ENCODE measurements around the gene C1QA.
"Not testable (repeated sequence)": the region's sequence is repeated elsewhere in the genome, so short reads cannot be mapped to it uniquely, and the experiment has no call there.

The C1QA gene

DNA sequence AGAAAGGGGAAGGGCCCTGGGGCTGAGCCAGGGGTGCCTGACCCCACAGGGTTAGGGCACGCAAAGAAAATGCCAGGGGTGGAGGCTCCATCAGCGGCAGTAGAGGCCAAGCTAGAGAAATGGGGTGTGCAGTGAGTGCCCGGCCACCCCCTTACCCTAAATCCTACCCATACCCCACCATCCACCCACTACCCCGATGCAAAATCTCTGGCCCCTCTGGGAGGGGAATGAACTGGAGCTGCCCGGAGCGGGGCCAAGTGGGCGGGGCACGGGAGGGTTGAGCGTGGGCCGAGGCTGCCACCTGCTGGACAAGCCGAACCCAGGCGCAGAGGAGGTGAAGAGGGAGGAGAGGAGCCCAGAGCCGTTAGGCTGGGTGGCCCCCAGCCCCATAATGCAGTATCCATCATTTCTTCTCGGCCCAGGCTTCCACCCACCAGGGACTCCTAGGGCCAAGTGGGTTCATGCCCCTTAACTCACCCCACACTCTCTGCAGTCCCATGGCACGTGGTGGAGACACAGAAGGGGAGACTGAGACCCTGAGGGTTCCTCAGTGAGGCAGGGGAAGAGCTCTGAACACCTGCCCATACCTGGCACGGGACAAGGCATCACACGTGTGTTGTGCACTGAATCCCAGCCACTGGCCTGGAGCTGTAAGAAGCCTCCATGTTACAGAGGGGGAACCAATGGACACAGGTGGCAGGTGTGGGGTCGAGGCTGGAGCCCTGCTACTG lies 5.6 kb downstream of the C1QA start:
- peak; percentile 49 for DNase-seq

DNA sequence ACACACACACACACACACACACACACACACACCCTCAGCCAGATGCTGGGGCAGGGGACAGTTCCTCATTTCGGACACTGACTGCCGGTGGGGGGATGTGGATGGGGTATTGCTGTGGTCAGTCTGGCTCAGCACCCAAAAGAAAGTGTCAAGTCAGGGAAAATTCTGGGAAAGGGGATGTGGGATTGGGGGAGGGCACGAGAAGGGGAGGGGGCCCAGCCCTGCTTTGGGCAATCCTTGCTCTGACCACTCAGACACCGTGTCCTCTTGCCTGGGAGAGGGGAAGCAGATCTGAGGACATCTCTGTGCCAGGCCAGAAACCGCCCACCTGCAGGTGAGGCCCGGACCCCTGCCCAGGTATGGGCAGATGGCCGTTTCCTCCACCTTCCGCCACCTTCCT lies 7.0 kb downstream of the C1QA start, which contains the start of gene C1QC:
Gene C1QC, plus strand, starts transcription at position 253 of the 400 bp plus-strand sequence. CDS start 391 bp downstream, outside the sequence.
- DNase-seq, result no peak

DNA sequence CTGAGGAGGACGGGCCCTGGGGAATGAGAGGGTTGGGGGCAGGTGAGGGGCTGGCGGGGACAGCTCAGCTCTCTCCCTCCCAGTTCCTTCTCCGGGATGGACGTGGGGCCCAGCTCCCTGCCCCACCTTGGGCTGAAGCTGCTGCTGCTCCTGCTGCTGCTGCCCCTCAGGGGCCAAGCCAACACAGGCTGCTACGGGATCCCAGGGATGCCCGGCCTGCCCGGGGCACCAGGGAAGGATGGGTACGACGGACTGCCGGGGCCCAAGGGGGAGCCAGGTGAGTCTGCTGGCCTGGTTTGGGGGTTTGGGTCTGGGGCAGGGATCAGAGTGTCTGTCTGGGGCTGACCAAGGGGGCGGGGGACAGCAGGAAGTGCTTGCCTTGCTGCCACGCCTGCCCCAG lies 7.5 kb downstream of the C1QA start:
- DNase-seq, result no peak

DNA sequence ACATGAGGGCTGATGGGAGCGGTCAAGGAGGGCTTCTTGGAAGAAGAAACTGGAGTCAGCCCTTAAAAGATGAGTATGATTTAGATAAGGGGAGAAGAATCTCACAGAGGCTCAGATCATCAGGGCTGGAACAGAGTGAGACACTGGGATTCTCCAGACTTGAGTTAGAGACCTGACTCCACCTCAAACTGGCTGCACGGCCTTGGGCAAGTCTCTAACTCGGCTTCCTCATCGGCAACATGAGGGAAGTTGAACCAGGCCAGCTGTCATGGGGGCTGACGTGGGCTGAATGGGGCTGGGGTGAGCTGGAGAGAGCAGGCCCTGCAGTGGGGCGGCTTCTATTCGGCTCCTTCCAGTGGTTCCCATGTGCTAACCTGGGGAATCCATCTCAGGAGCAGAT lies 9.5 kb downstream of the C1QA start:
- no peak for DNase-seq

DNA sequence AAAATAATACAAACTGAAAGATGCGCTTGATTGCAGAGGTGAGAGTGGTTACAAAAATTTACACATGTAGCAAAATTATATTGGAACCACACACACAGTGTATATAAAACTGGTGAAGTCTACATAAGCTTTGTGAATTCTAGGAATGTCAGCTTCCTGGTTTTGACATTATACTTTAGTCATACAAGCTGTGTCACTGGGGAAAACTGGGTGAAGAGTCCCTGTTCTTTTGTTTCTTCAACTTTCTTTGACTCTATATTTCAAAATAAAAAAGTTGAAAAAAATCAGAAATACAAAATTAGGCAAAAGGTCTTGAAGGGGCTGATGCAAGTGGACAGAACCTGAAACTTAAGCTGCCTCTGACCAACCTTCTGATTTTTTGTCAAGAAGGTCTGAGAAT lies 10.0 kb downstream of the C1QA start:
- no peak for DNase-seq

DNA sequence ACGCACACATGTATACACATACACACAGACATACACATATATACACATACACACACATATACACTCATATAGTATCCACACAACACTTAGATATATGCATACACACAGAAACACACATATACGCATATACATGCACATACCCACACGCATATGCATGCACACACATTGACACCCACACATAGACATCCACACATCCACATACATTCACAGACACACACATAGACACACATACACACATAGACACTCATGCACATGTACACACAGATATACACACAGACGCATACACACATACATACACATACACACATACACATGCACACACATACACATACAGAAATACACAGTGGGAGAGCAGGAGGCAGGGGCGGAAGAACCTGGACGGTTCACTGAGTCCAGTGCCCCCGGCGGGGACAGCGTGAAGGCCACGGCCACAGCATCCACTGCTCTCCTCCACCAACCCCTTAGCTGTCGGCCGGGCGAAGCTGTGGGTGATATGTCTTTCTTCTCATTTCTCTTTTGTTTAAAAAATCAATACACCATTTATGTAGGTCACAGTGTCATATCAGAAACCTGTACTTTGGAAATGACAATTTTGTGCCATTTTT lies 13.8 kb downstream of the C1QA start:
- DNase-seq, result no peak

DNA sequence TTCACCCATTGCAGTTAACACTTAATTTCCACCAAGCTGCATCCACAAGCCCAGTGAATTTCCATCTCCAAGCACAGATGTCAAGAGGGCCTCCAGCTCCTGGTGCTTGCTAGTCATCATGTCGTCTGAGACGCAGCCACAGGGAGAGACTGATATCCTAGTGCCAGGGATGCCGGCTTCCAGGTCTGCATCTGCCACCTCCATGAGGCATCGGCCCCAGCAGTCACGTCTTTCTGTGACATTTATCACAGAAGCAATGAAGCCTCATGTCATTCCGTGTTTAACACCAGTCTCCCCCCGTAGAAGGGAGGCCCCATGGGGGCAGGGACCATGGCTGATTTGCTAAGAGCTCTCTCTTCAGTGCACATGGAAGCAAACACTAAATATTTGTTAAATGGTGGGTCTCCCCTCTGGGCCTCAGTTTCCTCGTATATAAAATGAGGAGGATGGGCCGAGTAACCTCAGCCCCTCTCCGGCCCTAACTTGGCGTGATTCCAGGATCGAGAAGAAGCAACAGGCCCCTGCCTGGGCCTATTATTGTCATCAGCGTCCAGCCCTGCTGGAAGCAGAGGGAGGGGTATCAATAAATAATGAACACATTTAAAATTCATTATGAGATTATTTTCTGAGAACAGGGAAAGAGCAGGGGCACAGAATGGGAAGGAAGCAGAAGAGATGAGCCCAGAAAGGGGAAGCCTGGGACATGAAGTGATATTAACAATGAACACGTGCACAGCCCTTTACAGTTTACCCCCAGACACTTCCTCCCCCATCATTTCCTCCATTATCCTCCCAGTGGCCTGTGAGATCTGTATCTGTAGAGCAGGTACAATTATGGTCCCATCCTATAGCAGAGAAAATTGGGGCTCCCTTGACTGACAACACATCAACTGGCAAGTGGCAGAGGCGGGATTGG lies 15.8 kb downstream of the C1QA start:
- DNase-seq, result no peak

DNA sequence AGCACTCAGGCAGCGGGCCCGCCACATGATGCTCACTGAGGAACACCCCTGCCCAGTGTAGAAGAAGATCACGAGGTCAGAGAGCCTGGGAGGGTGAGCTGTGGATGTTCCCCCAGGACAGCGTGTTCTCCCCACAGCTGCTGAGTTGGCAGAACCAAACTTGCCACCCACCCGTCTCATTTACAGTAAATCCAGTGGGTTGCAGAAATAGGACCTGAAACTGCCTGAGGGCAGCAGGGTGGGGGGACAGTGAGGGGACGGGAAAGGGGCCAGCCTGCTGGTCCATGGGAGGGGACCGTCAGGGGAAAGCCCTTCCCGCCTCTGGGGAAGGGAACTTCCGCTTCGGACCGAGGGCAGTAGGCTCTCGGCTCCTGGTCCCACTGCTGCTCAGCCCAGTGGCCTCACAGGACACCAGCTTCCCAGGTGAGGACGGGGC lies 16.5 kb downstream of the C1QA start, which contains the start of gene C1QB:
Gene C1QB, plus strand, starts transcription at position 356 of the 436 bp plus-strand sequence. CDS start 6,227 bp downstream, outside the sequence.
- no peak for DNase-seq

DNA sequence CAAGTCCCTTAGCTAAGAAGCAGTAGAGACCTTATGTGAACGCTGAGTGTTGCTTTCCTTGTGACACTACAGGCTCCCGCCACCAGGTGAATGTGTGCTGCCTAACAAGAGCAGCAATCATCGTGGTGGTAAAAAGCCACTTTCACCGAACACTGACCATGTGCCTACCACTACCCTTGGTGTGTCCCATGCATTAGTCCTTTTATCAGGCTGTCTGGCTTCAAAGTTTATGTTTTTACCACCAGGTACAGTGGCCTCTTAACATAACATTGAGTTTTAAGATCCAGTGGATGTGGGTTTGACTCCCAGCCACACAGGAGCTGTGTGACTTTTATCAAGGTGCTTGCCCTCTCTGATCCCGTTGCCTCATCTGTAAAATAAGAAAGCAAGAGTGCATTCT lies 18.3 kb downstream of the C1QA start:
- no peak for DNase-seq

DNA sequence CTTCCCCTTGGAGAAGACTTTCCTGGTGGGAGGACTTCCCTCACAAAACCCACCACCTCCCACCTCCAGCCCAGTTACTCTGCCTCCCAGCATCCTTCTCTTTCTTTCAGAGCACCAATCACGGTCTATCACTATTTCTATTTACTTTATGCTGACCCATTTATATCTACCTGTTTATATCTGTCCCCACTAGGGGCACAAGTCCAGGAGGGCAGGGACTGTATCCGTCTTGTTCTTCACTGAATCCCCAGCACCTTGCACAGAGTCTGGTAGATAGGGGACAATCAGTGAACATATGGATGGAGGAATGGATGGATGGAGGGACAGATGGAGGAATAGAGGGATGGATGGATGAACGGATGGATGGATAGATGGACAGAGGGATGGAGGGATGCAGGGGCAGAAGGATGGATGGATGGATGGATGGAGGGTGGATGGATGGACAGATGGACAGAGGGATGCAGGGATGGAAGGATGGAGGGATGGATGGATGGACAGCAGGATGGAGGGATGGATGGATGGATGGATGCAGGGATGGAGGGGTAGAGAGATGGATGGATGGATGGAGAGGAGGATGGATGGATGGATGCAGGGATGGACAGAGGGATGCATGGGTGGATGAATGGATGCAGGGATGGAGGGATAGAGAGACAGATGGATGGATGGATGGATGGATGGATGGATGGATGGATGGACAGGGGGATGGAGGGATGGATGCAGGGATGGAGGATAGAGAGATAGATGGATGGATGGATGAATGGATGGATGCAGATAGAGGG lies 22.1 kb downstream of the C1QA start:
- no peak for DNase-seq

DNA sequence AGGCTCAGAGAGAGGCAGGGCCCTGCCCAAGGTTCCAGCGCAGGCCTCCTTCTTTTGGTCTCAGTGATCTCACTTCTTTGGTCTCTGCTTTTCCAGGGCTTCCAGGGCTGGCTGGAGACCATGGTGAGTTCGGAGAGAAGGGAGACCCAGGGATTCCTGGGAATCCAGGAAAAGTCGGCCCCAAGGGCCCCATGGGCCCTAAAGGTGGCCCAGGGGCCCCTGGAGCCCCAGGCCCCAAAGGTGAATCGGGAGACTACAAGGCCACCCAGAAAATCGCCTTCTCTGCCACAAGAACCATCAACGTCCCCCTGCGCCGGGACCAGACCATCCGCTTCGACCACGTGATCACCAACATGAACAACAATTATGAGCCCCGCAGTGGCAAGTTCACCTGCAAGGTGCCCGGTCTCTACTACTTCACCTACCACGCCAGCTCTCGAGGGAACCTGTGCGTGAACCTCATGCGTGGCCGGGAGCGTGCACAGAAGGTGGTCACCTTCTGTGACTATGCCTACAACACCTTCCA lies 24.4 kb downstream of the C1QA start:
- no peak for DNase-seq

DNA sequence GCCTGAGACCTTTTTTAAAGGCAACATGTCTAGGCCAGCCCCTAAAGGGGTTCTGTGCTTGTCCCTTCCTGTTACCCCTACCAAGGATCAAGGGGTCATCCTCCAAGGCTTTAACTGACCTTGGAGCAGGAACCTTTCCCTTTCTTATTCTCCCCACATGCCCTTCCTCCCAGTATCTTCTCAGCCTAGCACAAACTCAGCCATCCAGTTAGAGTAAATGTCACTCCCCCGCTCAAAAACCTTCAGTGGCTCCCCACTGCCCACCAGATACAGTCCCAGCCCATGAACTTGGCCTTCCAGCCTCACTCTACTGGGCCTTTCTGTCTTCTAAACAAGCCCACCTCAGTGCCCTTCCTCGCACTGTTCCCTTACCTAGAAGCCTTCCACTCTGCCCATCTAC lies 25.5 kb downstream of the C1QA start:
- DNase-seq, result no peak

DNA sequence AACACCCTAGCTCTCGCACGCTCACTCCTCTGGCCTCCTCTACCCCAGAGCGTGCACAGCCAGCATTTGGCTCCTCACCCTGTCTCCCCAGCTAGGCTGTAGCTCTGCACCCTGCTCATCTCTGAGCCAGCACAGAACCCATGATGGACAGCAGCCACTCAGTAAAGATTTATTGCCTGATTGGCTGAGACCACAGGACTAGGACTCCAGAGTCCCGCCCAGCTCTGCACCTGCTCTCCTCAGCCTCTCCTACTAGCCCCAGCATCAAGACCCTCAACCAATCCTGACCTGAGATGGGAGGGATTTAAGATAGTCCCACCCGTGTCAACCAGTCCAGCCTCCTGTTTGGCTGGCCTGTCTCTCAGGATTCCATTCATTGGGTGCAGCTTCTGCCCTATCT lies 25.9 kb downstream of the C1QA start:
- no peak for DNase-seq

DNA sequence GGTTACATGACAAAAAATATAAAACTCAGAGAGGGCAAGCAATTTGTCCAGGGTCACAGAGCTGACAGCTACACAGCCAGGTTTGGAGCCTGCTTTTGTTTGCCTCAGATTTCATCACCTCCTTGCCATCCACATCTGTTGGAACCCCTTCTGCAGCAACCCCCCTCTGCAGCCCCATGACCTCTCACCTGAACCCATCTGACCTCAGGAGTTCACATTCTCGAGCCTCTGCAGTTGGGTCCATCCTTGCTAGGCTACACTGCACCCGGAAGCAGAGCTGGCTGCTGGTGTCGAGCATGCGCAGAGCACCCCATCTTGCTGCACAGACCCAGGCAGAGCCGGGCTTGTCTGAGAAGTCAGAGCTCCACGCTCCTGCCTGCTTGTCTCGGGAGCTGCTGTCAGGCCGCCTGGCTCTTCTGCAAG lies 26.6 kb downstream of the C1QA start:
- no peak for DNase-seq

DNA sequence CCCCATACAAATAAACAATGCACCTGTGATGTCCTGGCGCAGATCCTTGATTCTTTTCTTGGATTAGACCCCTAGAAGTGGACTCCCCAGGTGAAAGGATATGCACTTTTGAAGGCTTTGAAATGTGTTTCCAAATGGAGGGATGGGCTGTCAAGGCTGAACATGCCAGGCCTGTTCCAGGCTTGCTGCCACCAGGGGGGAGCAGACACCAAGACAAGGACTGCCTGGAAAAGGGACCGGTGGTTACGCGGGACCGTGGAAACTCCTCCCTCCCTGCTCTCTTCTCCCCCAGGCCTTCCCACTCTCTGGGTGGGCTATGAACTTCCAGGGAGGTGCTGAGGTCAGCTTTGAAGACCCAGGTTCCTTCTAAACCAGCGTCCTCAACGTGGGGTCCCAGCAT lies 29.3 kb downstream of the C1QA start:
- no peak for DNase-seq

DNA sequence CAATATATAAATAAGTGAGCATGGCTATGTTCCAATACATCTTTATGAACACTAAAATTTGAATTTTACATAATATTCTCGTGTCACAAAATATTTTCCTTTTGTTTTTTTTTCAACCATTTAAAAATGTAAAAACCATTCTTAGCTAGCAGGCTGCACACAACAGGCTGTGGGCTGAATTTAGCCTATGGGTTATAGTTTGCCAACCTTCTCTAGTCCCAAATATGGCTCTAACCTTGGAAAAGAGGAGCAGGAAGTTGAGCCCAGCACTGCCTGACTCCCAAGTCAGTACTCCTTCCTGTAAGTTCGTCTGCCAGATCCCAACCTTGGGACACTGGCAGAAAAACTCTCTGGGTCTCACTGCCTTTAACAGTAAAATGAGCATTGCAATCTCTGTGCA lies 30.0 kb downstream of the C1QA start:
- no peak for DNase-seq

DNA sequence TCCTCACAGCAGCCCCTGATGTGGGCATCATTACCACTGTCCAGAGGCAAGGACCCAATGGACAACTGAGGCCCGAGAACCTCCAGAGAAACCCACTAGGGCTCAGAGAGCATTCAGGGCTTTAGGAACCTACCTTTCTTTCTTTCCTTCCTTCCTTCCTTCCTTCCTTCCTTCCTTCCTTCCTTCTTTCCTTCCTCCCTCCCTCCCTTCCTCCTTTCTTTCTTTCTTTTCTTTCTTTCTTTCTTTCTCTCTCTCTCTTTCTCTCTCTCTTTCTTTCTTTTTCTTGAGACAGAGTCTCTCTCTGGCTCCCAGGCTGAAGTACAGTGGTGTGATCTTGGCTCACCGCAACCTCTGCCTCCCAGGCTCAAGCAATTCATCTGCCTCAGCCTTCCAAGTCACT lies 32.4 kb downstream of the C1QA start:
- DNase-seq, result not testable (repeated sequence)

DNA sequence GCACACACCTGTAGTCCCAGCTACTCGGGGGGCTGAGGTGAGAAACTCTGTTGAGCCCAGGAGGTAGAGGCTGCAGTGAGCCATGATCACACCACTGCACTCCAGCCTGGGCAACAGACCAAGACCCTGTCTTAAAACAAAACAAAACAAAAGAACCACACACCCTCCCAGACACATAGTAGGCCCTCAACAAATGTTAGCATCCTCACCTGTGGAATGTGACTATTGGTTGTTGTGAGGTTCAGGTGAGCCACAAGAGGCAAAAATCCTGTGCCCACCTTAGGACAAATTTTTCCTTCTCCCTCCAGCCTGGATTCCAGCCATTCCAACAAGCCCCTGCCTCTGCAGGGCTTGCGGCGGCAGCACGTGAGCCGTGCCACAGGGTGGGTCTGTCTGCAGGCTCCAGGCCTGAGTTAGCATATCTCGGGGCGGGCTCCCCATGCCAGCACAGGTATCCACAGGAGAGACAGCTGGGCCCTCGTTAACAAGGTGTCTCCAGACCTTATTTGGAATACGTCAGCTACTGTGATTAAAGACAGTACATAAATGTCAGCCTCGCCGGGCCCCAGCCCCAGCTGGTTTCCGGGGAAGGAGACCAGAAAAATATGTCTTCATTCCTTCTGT lies 34.0 kb downstream of the C1QA start:
- no peak for DNase-seq

DNA sequence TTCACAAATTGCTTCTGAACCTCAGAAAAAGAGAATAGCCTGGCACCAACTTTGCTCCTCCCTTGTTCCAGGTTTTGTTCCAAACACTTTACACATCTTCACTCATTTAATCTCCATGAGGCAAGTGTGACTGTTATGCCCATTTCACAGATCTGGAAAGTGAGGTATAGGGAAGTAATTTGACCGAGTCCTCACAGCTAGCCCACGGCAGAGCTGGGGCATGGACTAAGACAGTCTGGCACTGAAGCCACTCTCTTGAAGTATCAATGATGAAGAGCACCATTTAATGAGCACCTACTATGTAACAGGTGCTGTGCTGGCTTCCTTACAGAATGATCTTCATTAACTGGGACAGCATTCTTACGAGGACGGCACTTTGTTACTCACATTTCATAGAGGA lies 35.6 kb downstream of the C1QA start:
- no peak for DNase-seq

DNA sequence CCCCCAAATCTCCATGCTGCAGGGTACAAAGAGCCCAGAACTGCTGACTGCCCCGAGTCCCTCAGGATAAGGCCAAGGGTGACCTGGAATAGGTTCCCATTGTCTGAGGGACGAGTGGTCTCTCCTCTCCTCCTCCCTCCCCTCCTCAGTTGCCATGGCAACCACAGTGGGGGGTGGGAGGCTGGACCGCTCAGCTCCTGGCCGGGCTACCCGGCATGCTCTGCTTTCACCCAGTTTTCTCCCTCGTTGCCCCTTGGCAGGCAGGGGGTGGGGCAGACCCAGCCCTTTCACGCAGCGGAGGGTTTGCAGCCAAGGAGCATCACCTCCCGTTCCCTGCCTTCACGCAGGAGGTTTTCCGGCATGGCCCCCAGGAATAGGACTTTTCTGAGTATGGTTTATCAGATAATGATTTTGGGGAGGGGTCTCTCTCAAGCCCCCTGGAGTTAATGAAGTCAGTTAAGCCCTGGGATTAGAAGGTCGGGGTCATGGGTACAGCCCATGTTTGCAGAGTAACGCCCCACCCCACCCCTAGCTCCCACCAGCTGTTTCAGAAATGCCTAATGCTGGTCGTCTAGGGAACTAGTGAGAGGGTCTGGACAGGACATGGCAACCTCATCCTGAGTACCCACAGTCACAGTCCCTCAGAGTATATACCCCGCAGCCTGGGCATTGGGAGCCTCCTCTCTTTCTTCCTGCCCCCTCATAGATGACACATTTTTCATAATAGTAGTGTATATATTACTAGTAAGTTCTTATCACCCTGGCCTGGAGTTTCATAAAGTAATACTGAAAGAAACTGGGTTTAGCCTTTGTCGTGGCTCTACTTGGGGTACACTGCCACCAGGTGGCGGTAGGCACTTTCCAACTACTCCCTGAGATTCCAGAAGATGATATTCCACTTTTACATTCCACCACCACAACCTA lies 37.3 kb downstream of the C1QA start:
- DNase-seq, result no peak

DNA sequence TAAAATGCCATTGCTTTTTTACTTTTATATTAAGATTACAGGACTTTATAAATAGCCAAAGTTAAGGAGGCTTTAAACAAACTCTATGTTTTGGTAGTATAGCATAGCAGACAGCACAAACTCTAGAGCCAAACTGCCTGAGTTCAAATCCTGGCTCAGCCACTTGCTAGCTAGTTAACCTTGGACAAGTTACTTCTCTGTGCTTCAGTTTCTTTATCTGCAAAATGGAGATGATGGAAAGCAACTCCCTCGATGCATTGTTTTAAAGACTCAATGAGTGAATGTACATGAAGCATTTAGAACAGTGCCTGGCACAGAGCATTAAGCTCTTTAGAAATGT lies 38.0 kb downstream of the C1QA start:
- DNase-seq, result no peak
